IPS-18a (cell line): Measurements from ENCODE around the gene TOMT.
A peak's percentile ranks its signal among the peaks of the same experiment; 100 is the strongest.

Experiments used
- H3K27ac ChIP-seq: one replicate; pipeline ENCODE4 v1.5.1; 2013; ENCODE audit warnings: low read length
- H3K27me3 ChIP-seq: one replicate; pipeline ENCODE4 v1.6.1; 2013; ENCODE audit warnings: mild to moderate bottlenecking, low read length; ENCODE audit not compliant: control insufficient read depth, insufficient read depth
- H3K36me3 ChIP-seq: one replicate; pipeline ENCODE4 v1.6.1; 2013; ENCODE audit warnings: low read depth, low read length; ENCODE audit not compliant: control insufficient read depth
- H3K4me1 ChIP-seq: one replicate; pipeline ENCODE4 v1.6.1; 2013; ENCODE audit warnings: low read depth, low read length; ENCODE audit not compliant: control insufficient read depth
- H3K4me3 ChIP-seq: one replicate; pipeline ENCODE4 v1.5.1; 2013; ENCODE audit warnings: low read length
- H3K9ac ChIP-seq: one replicate; pipeline ENCODE4 v1.6.1; 2013; ENCODE audit warnings: mild to moderate bottlenecking, low read length, moderate library complexity
- H3K9me3 ChIP-seq: one replicate; pipeline ENCODE4 v1.6.1; 2013; ENCODE audit warnings: low read depth, low read length; ENCODE audit not compliant: control insufficient read depth

The TOMT gene

GRCh38 chr11:72091292-72091691, 14.4 kb upstream of the TOMT start:
- H3K4me3 ChIP-seq, result no peak overlapping the region
- no peaks in the 10 kb centered on the region for H3K9me3 ChIP-seq
- H3K27me3 ChIP-seq, result no peaks in the 10 kb centered on the region
- H3K27ac ChIP-seq, result no peak overlapping the region
- peaks cover 8% of the 10 kb centered on the region for H3K36me3 ChIP-seq
- H3K4me1 ChIP-seq, result peaks cover 3% of the 10 kb centered on the region
- H3K9ac ChIP-seq, result no peak overlapping the region

- H3K27me3 ChIP-seq, result no peaks in the 10 kb centered on the region
These were observed 7.0 kb upstream of the TOMT start for GRCh38 chr11:72098741-72099140.

GRCh38 chr11:72100009-72100408, 5.7 kb upstream of the TOMT start:
- Histone ChIP-seq H3K4me3 (no peak overlapping the region), H3K9me3 (no peaks in the 10 kb centered on the region), H3K27ac (no peak overlapping the region), H3K4me1 (peaks cover 12% of the 10 kb centered on the region), H3K36me3 (peaks cover 40% of the 10 kb centered on the region), H3K27me3 (no peaks in the 10 kb centered on the region), H3K9ac (no peak overlapping the region)

More at GRCh38 chr11:72098741-72099140, 7.0 kb upstream of the TOMT start:
- H3K4me3 ChIP-seq, result no peak overlapping the region
- H3K9ac ChIP-seq, result no peak overlapping the region
- no peaks in the 10 kb centered on the region for H3K9me3 ChIP-seq
- H3K27ac ChIP-seq, result no peak overlapping the region
- H3K36me3 ChIP-seq, result peaks cover 47% of the 10 kb centered on the region
- H3K4me1 ChIP-seq, result peaks cover 8% of the 10 kb centered on the region

DNA sequence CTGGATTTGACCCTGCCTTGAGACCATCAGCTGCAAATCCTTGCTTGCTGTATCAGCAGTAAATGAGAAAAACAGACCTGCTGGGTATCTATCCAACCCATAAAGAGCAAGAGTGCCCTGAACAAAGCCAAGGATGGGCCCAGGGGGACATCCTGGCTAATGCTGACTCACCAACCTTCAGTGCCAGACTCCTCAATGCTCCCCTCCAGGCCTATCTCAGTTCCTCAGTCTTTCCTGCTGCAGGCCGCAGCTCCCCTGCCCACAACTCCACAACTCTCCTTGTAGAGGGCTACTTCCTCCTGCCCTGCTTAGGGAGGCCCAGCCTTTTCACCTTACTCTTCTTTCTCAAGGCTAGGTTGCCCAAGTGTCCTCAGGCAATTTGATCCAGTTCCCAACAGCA, 5.3 kb upstream of the TOMT start:
- Histone ChIP-seq H3K27ac (no peak overlapping the region), H3K4me3 (no peak overlapping the region), H3K9me3 (no peaks in the 10 kb centered on the region), H3K4me1 (peaks cover 12% of the 10 kb centered on the region), H3K36me3 (peaks cover 40% of the 10 kb centered on the region), H3K27me3 (no peaks in the 10 kb centered on the region), H3K9ac (no peak overlapping the region)

GRCh38 chr11:72102162-72102561, 3.6 kb upstream of the TOMT start:
- Histone ChIP-seq H3K9me3 (no peaks in the 10 kb centered on the region), H3K27me3 (no peaks in the 10 kb centered on the region), H3K4me3 (peak overlapping the region; percentile 81), H3K27ac (peak overlapping the region; percentile 70), H3K4me1 (peaks cover 12% of the 10 kb centered on the region), H3K36me3 (peaks cover 31% of the 10 kb centered on the region), H3K9ac (peak overlapping the region; percentile 93)

DNA sequence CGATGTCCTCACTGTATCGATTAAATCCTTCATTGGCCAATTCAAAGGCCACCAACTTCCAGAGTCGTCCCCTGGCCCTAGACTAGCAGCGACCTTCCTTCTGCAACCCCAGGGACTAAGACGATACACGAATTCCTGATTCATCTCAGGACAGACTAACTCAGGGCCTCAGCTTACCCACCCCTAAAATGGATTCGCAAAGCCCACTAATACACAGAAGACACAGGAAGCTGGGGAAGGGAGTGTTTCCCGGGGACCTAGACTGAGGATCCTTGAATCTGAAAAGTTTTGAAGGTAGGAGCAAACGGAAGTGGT, 3.1 kb upstream of the TOMT start:
- peak overlapping the region; percentile 93 for H3K9ac ChIP-seq
- H3K36me3 ChIP-seq, result peaks cover 27% of the 10 kb centered on the region
- H3K4me3 ChIP-seq, result peak overlapping the region; percentile 81
- H3K27me3 ChIP-seq, result no peaks in the 10 kb centered on the region
- no peaks in the 10 kb centered on the region for H3K9me3 ChIP-seq
- H3K27ac ChIP-seq, result peak overlapping the region; percentile 70
- H3K4me1 ChIP-seq, result peaks cover 12% of the 10 kb centered on the region

- Histone ChIP-seq H3K27ac (peak within 1 kb of the TSS; percentile 88), H3K9ac (peak within 1 kb of the TSS; percentile 93), H3K4me1 (peaks cover 12% of the 10 kb centered on the region), H3K36me3 (peaks cover 21% of the 10 kb centered on the region), H3K9me3 (no peaks in the 10 kb centered on the region), H3K27me3 (no peaks in the 10 kb centered on the region), H3K4me3 (peak within 1 kb of the TSS; percentile 81)
These were observed 2.6 kb upstream of the TOMT start, which contains the start of gene LAMTOR1 for GRCh38 chr11:72102946-72103753. Gene LAMTOR1, minus strand, starts transcription at chr11:72103297. Its CDS starts 73 bp downstream, at chr11:72103224.

DNA sequence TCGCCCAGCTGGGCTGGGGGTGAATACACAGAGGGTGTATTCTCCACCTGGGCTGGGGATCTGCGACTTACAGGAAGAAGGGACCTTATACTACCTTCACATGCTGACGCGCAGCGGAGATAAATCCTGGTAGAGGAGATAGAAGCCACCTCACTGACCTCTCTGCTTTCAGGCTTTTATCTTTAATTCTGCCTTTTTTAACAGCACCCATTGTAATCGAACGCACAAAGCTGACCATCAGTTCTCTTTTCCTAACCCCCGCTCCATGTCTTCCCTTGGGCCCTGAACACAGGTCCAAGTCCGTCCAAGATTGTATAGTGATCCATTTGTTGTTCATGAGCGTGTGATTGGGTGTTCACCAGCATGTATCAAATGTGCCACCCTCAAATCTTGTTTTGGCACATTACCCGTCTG, 2.0 kb upstream of the TOMT start:
- peak overlapping the region; percentile 88 for H3K27ac ChIP-seq
- no peaks in the 10 kb centered on the region for H3K27me3 ChIP-seq
- H3K4me1 ChIP-seq, result peaks cover 12% of the 10 kb centered on the region
- peak overlapping the region; percentile 62 for H3K9ac ChIP-seq
- H3K4me3 ChIP-seq, result peak overlapping the region; percentile 48
- H3K36me3 ChIP-seq, result peaks cover 15% of the 10 kb centered on the region
- H3K9me3 ChIP-seq, result no peaks in the 10 kb centered on the region

DNA sequence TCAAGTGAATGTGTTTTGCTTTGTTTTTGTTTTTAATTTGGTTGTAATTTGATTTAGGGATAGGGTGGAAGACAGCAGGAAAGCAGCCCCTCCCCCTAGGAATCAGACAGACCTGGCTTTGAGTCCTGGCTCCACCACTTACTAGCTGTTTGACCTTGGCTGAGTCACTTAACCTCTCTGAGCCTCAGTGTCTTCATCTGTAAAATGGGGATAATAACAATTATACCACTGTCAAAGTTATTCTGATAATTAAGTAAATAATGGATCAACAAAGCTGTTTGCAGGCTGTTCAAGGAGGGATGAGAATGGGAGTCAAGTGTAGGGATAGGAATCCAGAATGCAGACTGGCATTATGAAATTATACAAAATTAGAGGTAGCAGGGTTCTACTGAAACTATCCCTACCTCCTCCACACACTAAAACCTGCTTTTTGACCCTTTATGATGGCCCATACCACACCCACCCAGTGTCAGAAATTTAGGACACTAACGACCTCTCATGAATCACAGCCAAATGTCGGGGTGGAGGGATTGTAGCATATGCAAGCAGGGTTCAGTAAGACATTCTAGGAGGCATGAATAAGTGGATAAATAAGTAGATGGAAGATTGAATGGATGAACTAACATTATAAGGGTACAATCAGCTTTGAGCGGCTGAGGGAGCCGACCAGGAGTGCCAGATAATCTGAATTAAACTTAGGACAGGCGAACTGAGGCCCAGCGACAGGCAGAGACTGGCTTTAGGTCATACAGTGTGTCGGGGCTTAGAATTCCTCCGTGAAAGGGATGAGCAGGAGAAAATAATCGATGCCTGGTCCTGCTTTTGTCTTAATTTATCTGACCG, 5.8 kb downstream of the TOMT start:
- H3K27ac ChIP-seq, result peak overlapping the region; percentile 22

GRCh38 chr11:72112143-72112977, 6.6 kb downstream of the TOMT start, which contains the start of gene ANAPC15:
Gene ANAPC15, minus strand, starts transcription at chr11:72112695. Its CDS starts 1,419 bp downstream, at chr11:72111276.
- Histone ChIP-seq H3K9me3 (no peaks in the 10 kb centered on the region), H3K27ac (peak within 1 kb of the TSS; percentile 97), H3K4me3 (peak within 1 kb of the TSS; percentile 83), H3K9ac (peak within 1 kb of the TSS; percentile 96), H3K36me3 (no peaks in the 10 kb centered on the region), H3K27me3 (peaks cover 33% of the 10 kb centered on the region), H3K4me1 (peaks cover 9% of the 10 kb centered on the region)

More for the DNA sequence above, 5.8 kb downstream of the TOMT start:
- H3K27me3 ChIP-seq, result peaks cover 26% of the 10 kb centered on the region
- H3K9ac ChIP-seq, result peak overlapping the region; percentile 96
- H3K9me3 ChIP-seq, result no peaks in the 10 kb centered on the region
- peak overlapping the region; percentile 83 for H3K4me3 ChIP-seq
- peaks cover 9% of the 10 kb centered on the region for H3K4me1 ChIP-seq
- no peaks in the 10 kb centered on the region for H3K36me3 ChIP-seq
